ENCODE measurements around the gene SFSWAP.
"Not testable (repeated sequence)": the region's sequence is repeated elsewhere in the genome, so short reads cannot be mapped to it uniquely, and the experiment has no call there.

Gene SFSWAP

DNA sequence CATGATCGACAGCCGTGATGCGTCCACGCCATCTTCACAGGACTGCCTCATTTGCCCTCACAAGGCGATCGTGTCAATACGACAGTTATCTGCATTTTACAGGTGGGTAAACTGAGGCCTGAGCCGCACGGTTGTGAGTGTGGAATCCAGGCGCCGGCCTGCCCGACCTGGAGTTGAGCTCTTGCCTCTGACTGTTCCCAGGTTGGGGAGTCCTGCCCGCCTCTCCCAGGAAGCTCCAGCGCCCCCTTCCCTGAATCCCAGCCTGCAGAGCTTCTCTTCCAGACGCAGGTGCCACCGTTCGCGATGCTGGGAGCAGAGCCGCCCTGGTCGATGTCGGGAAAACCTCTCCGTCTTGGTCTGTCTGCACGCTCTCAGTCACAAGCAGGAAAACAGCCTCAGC lies 31.1 kb upstream of the SFSWAP start:
- not testable (repeated sequence) for DNase-seq (ENCODE audit: low read depth)

DNA sequence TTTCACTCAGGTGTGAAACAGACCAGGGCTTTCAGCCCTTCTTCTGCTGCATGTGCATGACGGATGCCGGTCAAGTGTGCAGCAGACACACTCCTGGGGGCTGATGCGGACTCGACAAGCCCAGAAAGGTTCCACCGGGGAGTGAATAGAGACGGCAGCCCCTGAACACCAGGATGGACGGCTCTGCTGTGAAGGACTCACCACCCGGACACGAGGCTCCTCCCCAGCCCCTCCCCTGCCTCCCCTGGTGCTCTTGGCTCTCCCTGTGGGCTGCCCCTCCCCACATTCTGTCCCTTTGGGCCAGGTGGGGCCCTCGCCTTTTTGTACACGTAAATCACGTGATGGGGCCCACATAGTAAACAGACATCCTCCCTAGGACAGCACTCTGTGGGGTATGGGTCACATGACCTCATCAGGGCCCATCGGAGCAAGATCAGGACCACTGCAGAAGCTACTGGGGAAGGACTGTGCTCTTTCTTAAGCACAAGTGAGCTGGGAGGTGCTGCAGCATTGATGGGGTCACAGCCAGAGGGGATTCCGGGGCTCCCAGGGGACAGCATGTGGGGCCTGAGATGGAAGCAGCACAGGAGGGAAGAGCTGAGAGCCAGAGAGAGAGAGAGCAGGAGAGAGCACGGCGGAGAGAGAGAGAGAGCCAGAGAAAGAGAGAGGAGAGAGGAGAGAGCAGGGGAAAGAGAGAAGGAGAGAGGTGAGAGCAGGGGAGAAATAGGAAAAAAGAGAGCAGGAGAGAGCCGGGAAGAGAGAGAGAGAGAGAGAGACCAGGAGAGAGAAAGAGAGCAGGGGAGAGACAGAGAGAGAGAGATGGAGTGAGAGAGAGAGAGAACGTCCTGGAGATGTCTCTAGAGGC lies 30.3 kb upstream of the SFSWAP start:
- not testable (repeated sequence) for DNase-seq (ENCODE audit: low read depth)

DNA sequence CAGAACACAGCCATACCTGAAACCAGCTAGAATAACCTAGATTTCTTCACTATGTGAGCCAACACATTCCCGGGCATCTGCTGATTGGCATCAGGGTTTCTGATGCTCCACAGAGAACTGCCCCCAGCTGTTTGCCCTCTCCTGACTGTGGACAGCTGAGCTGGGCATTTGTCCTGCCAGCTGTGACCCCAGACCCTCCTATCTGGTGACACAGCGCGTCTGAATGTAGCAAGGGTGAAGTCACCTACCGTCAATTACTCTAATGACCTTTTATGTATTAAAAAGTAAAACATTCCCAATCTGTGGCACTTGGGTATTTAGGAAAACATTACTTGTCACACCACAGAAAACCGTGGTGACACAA lies 29.7 kb upstream of the SFSWAP start:
- no peak for DNase-seq (ENCODE audit: low read depth)

DNA sequence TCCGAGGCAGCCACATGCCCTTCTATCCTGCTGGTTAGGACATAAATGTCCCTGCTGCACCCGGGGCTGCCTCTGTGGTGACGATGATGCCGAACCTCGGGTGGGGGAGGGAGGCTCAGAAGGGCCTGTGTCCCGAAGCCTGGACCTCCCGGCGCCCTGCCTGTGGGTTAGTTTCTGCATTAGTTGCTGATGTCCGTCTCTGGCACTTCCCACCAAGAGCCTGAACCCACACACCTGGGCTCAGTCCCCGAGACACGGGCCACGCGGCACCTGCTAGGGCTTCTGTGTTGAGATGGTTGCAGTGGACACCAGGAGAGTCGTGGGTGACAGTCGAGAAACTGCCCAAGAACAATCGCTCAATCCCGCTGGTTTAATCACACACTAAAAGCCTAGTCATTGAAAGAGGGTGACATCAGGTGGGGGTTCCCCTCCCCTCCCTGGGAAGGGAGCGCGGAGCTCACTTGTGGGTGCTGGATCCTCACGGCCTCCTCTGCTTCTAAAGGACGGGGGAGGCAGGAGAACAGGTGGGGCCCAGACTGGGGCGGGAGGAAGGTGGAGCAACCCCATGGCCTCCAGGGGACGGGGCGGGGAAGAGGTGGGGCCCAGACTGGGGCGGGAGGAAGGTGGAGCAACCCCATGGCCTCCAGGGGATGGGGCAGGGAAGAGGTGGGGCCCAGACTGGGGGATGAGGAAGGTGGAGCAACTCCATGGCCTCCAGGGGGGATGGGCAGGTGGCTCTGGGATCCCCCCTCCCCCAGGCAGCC lies 29.0 kb upstream of the SFSWAP start:
- DNase-seq (ENCODE audit: low read depth) = peak; percentile 18

DNA sequence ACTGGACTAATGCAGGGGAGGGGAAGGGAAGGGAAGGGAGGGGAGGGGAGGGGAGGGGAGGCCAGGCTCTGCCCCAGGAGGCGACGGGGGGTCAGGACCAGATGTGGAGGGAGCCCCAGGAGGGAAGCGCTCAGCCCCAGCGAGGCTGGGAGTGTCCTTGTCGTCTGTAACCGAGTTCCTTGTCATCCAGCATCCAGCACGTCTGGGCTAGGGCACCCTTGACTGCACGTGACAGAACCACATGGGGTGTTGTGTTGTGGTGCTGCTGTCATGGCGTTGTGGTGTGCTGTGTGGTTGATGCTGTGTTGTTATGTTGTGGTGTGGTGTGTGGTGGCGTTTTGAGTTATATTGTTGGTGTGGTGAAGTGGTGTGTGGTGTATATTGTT lies 28.4 kb upstream of the SFSWAP start:
- DNase-seq (ENCODE audit: low read depth) = no peak

DNA sequence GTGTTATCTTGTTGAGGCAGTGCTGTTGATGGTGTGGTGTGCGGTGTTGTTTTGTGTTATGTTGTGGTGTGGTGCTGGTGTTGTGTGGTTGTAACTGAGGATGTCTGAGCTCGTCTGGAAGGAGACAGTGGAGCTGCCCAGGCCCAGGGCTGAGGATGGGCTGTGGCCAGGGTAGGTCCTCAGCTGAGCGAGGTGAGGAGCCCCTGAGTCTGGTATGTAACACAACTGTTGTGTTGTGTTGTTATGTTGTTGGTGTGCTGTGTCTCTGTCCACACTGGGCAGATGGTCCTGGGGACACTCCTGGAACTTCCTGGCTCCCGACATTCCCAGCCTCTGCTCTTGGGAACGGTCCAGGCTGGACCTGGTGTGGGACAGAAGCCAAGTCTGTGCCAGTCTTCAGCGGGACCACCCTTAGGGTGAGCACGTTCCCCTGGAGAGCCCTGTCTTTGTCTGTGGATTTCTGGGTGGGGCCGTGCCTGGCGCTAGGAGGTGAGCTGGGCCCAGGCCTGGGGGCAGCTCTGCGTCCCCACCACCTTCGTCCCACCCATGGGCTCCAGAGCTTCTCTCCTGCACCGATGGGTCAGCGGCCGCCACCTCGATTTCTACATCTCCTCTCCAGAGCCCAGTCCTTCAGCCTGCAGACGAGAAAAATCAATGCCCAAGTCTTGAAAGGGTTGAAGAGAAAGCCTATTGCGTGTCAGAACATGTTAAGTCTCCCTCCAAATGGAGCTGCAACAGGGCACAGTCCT lies 27.4 kb upstream of the SFSWAP start:
- DNase-seq (ENCODE audit: low read depth) = no peak

DNA sequence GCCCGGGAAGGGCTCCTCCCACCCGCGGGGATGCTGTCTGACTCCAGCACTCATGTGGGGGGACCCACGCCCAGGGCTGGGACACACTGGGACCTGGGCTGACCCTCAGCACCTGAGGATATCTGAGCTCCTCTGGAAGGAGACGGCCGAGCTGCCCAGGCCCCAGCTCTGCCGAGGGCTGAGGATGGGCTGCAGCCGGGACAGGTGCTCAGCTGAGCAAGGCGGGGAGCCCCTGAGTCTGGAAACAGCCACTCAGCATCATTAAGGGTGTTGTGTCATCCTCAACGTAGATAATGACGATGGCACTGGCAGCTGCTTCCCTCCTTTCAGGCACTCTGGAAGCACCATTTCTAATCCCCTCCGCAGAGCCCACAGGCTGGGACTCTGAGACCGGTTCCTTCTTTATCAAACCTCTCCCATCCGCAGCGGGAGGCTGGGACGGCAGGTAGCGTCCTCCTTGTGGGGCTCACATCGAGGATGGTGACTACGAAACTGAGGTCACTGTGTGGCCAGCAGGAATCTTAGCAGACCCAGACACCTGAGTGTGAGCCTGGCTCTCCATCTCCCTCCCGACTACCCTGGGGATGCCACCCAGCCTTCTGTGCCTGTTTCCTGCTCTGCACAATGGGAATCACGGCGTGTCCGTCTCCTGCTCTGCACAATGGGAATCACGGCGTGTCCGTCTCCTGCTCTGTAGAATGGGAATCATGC lies 26.7 kb upstream of the SFSWAP start:
- DNase-seq (ENCODE audit: low read depth) = no peak

DNA sequence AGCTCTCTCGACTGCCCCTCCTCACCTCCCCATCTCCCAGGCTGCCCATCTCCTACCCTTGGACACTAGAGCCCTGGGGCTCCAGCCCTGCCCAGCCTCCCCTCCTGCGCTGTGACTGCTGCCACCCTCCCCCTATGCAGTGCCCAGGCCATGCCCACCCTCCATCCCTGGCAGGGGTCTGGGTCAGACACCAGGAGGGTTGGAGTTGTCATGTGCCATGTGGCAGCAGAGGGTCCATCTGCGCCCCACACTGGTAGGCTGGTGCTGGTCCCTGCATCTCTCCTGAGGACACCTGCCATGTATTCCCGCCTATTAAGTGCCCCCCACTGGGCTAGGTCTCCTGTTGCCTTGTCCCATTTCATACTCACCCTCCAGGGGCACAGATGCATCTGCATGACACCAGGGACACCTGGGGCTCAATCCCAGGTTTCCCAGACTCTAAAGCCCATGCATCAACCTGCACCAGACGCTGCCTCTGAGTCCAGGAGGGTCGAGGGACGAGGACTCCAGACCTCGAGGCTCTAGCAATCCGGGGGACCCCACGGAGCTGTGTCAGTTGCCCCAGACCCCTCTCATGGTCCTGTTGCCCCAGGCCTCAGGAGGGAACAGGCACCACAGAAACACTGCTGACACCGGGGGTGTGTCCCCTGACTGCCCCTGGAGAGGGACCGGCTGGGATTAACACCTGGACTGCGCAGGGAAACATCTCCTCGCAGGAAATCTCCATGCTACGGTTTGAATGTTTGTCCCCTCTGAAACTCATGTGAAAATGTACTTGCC lies 23.4 kb upstream of the SFSWAP start:
- no peak for DNase-seq (ENCODE audit: low read depth)

DNA sequence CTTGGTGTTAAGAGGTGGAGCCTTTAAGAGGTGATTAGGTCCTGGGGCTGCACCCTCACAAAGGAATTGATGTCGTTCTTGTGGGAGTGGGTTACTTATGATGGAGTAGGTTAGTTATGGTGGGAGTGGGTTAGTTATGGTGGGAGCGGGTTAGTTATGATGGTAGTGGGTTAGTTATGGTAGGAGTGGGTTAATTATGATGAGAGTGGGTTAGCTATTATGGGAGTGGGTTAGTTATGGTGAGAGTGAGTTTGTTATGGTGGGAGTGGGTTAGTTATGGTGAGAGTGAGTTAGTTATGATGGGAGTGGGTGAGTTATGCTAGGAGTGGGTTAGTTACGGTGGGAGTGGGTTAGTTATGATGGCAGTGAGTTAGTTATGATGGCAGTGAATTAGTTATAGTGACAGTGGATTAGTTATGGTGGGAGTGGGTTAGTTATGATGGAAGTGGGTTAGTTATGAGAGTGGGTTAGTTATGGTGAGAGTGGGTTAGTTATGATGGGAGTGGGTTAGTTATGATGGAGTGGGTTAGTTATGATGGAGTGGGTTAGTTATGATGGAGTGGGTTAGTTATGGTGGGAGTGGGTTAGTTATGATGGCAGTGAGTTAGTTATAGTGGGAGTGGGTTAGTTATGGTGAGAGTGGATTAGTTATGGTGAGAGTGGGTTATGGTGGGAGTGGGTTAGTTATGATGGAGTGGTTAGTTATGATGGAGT lies 22.6 kb upstream of the SFSWAP start:
- no peak for DNase-seq (ENCODE audit: low read depth)

DNA sequence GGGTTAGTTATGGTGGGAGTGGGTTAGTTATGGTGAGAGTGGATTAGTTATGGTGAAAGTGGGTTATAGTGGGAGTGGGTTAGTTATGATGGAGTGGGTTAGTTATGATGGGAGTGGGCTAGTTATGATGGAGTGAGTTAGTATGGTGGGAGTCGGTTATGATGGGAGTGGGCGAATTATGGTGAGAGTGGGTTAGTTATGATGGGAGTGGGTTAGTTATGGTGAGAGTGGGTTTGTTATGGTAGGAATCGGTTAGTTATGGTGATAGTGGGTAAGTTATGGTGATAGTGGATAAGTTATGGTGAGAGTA lies 22.1 kb upstream of the SFSWAP start:
- no peak for DNase-seq (ENCODE audit: low read depth)

DNA sequence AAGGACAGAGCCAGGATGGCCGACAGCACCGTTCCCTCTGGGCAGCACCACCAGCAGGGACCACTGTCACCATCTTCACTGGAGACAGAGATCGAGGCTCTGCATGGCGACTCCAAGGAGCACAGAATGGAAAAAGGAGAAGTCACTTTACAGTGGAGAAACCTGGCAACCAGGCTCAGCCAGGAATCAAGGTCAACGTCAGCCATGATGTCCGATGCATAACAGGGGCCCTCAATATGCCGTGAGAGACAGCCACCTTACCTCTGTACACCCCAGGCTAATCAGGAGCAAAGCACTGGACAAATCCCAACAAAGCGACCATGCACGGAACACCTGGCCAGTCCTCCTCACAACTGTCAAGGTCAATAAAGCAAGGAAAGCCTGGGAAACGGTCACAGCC lies 20.6 kb upstream of the SFSWAP start:
- DNase-seq (ENCODE audit: low read depth) = no peak

DNA sequence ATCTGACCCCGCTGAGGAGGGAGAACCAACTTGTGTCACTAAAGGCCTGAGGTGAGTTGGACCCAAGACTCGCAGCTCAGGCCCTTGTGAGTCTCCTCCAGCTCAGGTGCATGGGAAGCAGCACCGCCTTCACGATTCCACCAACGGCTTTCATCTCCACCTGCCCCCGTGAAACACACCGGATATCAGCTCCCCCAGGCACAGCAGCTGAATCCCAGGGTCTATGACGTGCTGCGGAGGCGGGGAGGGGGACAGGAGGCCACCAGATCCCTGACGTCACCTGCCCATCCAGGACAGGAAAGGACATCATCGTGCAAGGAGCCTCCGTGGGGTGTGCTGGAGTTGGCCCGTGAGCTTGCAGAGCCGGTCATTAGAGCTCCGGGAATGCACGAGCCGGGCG lies 18.5 kb upstream of the SFSWAP start:
- DNase-seq (ENCODE audit: low read depth) = no peak

DNA sequence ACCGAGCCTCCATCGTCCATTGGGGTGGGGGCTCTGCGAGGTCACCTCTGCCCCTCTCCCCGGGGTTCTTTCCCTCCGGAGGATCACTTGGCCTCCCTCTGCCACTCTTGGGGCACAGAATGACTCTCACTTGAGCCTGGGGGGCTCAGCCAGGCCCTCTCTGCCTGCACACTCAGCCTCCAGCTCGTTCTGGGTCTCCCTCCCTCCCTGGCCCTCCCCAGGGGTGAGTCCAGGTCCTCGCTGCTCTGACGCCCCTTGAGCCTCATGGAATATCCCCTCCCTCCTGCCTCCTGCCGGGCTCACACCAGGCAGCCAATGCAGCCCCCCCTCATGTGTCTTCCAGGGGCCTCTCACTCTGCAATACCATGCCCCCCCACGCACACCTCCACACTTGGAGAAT lies 17.7 kb upstream of the SFSWAP start:
- no peak for DNase-seq (ENCODE audit: low read depth)

DNA sequence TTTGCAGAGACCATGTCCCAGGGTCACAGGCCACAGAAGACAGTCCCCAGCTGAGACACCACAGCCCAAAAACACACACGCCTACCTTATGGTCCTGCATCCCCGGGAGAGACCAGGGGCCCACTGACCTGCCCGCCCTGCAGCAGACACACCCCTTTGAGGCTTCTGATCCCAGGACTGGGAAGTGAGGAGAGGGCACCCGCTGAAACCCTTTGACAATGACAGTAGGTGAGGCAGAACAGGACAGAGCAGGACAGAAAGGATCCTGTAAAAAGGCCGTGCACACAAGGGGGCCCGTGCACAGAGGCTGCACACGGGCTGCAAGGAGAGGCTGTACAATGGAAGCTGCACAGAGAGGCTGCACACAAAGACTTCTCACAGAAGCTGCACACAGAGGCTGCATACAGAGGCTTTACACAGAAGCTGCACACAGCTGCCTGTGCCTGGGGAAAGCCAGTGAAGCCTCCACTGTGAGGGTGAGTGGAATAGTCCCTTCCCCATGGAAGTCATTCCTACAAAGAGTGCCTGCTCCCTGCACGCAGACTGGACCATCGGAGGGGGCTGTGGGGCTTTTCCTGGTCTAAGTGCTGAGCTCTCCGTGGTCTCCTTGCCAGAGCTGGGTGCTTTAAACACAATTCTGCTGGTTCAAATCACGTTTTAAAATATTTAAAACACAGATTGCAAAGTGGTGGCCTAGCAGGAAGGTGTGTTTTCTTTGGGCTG lies 16.6 kb upstream of the SFSWAP start:
- DNase-seq (ENCODE audit: low read depth) = no peak

DNA sequence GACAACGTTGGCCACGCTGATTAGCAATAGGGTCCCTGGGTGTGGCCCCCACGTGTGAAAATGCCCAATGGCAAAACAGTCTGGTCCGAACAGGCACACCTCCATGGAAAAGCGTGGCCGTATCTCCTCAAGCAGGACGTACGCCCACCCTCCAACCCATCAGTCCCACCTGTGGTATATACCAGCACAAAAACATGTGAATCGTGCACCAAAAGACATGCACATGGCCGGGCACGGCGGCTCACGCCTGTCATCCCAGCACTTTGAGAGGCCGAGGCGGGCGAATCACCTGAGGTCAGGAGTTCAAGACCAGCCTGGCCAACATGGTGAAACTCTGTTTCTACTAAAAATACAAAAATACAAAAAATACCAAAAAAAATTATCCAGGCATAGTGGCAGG lies 14.9 kb upstream of the SFSWAP start:
- no peak for DNase-seq (ENCODE audit: low read depth)

DNA sequence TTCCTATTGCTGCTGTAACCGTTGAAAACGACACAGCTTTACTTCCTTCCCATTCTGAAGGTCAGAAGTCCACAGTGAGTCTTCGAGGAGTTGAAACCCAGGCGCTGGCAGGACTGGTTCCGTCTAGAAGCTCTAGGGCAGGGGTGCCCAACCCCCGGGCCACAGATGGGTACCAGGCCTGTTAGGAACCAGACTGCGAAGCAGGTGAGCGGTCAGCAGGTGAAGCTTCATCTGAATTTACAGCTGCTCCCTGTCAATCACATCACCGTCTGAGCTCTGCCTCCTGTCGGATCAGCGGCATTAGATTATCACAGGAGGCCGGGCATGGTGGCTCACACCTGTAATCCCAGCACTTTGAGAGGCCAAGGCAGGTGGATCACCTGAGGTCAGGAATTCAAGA lies 12.6 kb upstream of the SFSWAP start:
- no peak for DNase-seq (ENCODE audit: low read depth)

DNA sequence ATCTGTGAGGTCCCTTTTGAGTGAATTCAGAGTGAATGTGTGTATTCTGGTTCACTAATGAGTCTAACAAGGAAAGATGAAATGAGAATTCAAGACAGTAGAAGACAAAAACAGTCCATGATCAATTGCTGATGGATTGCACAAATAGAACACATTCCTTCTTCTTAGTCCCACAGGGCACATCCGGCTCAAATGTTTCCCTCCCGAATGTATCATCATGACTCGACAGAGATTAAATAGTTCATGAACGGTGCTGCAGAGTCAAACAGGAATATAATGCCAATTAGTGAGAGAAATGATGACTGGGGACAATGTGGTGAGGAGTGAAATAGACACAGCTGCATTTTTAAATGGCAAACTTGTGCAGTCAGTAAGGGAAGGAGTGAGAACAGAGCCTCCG lies 11.5 kb upstream of the SFSWAP start:
- DNase-seq (ENCODE audit: low read depth) = no peak

DNA sequence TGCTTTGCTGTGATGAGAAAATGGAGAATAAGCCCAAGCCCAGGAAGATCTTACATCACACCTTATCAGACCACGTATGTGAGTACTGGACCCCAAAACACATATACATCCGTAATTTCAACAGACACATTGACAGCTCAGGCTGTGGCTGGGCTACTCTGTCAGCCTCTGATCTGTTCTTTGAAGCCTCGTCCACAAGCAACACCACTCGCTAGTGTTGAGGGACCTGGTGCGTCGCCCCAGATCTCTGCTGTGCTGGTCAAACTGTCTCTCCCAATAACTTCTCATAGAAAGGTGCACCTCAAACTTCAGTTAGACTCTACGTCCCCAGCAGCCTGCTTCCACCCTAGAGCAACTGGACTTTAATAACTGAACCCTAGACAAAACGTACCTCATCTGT lies 10.6 kb upstream of the SFSWAP start:
- no peak for DNase-seq (ENCODE audit: low read depth)

DNA sequence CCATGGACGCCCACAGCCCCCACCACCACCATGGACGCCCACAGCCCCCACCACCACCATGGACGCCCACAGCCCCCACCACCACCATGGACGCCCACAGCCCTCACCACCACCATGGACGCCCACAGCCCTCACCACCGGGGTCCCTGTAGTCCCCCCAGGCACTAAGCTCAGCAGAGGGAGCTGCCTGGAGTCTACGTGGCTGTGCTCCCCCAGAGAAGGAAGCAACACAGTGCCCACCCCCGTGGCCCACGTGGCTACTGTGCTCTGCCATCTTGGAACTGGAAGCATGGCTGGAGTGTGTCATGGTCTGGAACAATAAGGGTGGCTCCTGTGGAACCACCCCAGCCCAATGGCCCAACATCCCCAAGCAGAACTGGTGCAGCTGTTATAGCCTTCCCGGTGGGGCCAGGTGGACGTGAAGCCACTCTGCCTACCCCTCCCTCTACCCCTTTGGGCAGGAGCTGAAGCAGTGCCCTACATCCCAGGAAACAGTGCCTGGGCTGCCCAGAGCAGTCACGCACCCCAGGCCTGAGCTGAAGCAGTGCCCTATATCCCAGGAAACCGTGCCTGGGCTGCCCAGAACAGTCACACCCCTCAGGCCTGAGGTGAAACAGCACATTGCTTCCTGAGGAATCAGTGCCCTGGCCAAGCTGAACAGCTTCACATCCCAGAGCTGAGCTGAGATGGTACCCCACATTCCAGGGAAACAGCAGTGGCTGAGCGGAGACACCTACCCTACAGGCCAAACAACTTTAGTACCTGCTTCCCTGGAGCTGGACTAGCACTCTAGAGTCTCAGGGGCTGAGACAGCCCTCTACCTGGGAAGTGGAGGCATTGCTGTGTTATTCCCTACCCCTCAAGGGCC lies 9.0 kb upstream of the SFSWAP start:
- DNase-seq (ENCODE audit: low read depth) = no peak

DNA sequence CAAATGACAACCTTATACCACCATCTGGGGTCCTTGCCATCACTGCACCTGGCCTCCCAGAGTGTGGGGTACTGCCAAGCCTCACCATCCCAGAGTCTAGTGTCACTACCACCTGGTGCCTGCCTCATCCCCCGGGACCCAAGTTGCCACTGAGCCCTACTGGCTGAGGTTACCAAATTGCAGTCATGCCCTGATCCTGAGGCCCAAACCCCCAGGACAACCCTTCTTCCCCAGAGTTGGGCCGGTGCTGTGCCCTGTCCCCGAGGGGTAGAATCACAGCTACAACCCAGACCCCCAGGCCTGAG lies 8.4 kb upstream of the SFSWAP start:
- DNase-seq (ENCODE audit: low read depth) = no peak
